COR-L47 (cell line): ENCODE data around the gene COL24A1.
"Not testable (repeated sequence)": the region's sequence is repeated elsewhere in the genome, so short reads cannot be mapped to it uniquely, and the experiment has no call there.

ENCODE experiments used
- DNase-seq: peaks from one replicate; lab custom pipeline; 2025; lab: John Stamatoyannopoulos, UW

Gene COL24A1

DNA sequence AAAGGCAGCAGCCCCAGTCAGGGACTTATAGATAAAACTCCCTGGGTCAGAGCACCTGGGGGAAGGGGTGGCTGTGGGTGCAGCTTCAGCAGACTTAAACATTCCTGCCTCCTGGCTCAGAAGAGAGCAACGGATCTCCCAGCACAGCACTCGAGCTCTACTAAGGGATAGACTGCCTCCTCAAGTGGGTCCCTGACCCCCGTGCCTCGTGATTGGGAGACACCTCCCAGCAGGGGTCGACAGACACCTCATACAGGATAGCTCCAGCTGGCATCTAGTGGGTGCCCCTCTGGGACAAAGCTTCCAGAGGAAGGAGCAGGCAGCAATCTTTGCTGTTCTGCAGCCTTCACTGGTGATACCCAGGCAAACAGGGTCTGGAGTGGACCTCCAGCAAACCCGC is 84.1 kb downstream of the COL24A1 start:
- DNase-seq, result not testable (repeated sequence)

DNA sequence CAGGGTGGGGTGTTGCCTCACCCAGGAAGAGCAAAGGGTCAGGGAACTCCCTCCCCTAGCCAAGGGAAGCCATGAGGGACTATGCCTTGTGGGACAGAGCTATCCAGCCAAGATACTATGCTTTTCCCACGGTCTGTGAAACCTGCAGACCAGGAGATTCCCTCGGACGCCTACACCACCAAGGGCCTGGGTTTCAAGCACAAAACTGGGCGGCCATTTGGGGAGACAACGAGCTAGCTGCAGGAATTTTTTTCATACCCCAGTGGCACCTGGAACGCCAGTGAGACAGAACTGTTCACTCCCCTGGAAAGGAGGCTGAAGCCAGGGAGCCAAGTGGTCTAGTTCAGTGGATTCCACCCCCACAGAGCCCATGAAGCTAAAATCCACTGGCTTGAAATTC is 84.7 kb downstream of the COL24A1 start:
- not testable (repeated sequence) for DNase-seq

DNA sequence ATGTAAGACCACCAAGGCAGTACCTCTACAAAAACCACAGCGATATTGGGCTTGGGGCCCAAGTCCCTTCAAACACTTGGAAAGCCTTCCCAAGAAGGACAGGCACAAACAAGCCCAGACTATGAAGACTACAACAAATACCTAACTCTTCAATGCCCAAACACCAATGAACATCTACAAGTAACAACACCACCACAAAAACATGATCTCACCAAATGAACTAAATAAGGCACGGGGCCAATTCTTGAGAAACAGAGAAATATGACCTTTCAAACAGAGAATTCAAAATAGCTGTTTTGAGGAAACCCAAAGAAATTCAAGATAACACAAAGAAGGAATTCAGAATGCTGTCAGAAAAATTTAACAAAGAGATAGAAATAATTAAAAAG is 86.8 kb downstream of the COL24A1 start:
- no peak for DNase-seq

GRCh38 chr1:86068841-86069756 is 87.5 kb downstream of the COL24A1 start:
- DNase-seq, result no peak

- no peak for DNase-seq
Measured at GRCh38 chr1:86068271-86068721, 88.3 kb downstream of the COL24A1 start.

- DNase-seq, result no peak
Measured at GRCh38 chr1:86067626-86068025, 88.9 kb downstream of the COL24A1 start.

- DNase-seq, result no peak
Measured at GRCh38 chr1:86064899-86065298, 91.7 kb downstream of the COL24A1 start.

- no peak for DNase-seq
Measured at GRCh38 chr1:86063721-86064120, 92.9 kb downstream of the COL24A1 start.

GRCh38 chr1:86062453-86062852 is 94.1 kb downstream of the COL24A1 start:
- no peak for DNase-seq

DNA sequence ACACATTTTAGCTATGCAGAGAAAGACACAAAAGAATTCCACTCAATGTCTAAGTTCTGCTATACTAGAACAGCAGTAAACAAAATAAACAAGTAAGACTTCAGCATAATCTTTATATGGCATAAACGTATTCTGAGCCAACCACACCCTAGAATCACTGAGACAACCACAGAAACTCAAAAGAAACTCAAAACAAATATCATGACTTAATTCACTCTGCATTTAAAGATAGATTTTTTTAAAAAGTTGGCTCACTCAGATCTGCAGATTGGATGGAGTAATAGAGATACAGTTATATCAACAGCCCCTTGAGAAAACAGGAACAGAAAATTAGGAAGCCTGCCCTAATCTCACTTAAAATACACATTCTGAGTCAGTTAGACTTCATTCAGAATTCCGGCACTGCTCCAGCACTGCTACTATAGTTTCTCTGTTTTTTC is 95.0 kb downstream of the COL24A1 start:
- no peak for DNase-seq

DNA sequence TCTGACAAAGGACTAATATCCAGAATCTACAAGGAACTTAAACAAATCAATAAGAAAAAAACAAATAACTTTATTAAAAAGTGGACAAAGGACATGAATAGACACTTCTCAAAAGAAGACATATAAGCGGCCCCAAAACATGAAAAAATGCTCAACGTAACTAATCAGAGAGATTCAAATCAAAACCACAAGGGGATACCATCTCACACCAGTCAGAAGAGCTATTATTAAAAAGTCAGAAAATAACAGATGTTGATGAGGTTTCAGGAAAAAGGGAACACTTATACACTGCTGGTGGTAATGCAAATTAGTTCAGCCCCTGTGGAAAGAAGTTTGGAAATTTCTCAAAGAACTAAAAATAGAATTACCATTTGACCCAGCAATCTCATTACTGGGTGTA is 102.2 kb downstream of the COL24A1 start:
- no peak for DNase-seq

- no peak for DNase-seq
Measured at GRCh38 chr1:86052948-86053698, 103.4 kb downstream of the COL24A1 start.

DNA sequence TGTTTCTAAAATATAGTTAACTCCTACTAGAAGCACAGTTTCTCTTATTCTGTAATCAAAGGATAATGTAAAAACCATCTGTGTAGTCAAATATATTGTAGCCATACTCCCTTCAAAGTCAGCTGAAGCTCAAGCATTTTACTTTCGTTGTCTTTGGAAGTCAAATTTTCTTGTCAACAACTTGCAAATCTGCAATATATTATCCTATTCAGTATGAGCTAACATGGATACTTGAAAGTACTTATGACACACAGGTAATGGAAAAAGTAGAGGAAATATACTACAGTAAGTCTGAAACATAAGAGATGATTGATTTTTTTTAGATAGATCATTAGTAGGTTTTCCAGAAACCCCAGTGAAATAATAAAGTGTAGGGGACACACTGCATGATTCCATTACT is 121.5 kb downstream of the COL24A1 start:
- DNase-seq, result no peak

GRCh38 chr1:86030180-86030579 is 126.4 kb downstream of the COL24A1 start:
- no peak for DNase-seq

GRCh38 chr1:86018283-86018923 is 138.2 kb downstream of the COL24A1 start:
- DNase-seq, result no peak

DNA sequence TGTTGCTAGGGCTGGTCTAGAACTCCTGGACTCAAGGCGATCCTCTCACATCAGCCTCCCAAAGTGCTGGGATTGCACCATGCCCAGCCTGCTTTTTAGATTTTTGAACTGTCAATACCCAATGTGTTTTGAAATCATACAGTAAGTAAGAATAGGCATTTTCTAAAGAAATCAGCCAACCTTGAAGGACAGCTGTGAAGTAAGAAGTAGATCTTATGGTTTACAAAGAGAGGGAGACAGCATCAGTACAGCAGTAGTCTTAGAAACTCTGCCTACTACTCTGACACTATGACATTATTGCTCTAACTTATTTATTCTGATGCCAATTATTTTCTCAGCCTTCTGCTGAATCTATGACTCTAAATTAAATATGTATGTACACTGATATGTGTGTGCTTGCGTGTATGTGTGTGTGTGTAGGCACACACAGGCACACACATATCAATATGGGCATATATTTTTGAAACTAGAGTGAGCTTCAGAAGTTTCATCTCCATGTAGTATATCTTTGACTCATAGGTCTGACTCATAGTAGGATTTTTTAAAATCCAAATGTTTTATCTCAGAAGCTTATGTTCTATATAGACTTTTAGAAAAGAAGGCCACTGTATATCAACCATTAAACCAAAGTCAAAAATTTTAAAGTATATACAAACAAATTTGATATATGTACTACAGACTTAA is 140.4 kb downstream of the COL24A1 start:
- no peak for DNase-seq

DNA sequence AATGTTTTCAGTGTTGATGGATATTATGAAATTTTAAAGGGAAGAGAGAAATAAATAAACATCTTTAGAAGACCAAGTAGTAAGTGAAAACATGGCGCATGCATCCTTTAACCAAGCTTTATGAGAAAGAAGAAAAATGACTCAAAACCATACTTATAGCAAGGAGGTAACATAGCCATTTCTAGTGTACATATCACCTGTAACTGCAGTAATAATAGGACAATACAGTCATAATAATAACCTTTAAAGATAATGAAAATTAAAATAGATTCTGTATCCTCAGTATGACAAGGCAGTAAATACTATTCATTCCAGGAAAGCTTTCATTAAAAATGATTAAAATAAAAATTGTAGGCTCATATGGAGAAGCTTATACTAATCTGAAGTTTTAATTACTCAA is 141.2 kb downstream of the COL24A1 start:
- DNase-seq, result no peak

DNA sequence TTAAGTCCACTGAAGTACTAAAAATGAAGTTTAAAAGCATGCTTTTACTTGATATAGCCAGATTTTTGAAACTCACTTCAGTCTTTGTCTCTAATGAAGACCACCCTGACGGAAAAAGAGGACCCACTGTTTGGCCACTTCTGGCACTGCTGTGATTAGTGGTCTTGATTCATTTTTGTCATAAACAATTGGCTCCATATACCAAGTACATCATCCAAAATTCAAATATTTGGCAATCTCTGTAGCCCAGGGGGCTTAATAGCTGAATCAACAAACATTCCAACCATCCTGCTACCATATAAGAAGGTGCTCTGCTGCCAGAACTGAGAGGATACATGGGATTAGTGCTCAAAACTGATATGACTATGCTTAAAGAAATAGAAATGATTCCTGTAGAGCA is 156.0 kb downstream of the COL24A1 start:
- no peak for DNase-seq

DNA sequence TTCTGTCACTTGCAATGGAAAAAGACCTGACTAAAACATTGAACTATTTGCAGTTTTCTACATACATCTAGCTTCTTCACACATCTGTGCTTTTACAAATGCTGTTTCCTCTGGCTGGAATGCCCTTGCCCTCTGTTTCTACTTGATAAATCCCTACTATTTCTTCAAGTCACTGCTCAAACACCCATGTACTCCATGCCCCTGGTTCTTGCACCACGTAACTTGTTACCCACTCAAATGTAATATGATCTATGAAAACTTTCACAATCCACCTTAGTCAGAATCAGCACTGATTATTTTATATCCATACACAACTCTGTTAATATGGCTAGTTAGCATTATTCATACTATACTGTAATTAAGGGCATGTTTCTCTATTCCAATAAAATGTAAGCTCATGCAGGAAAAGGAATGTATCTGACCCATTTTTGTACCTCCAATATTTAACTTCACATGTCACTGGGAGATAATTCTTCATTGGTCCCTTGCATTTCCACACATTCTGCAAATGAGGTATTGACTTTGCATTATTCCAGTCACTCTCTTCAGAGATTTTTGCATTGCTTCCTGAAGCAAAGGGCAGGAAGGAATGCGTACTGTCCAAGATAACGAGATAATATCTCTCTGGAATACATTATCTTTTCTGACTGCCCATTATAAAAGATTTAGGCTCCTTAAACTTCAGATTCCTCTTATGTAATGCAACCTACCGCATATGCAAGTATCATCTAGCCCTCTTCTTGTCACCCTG is 158.3 kb downstream of the COL24A1 start:
- DNase-seq, result no peak

GRCh38 chr1:85992791-85993190 is 163.8 kb downstream of the COL24A1 start:
- DNase-seq, result no peak

DNA sequence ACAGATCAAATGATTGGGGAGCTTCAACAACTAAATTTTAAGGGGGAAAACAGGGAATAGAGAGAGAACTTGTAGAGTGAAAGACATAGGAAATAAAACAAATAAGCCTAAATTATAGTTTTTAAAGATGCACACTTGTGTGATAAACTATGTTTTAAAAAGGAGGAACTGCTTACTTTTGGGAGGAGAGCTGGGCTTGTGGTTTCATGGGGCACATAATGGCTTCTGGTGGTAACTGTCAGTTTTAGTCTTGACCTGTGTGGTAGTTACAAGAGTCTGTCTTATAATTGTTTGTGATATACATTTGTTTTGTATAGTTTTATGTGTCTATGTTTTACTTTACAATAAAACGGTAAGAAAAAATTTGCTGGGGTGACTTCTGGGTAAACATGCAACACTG is 165.3 kb downstream of the COL24A1 start:
- DNase-seq, result no peak
